DND-41 (cell line): ENCODE data around the gene CDCP1.
"Not testable (repeated sequence)": the region's sequence is repeated elsewhere in the genome, so short reads cannot be mapped to it uniquely, and the experiment has no call there.

Experiments
- ATAC-seq: fragments of 200-7000 bp; cut with Tn5 transposase; 3 replicates; pipeline ENCODE4 v1.9.1; 2021; ENCODE audit warnings: low read depth; ENCODE audit not compliant: insufficient read depth
- DNase-seq: peaks from one replicate; pipeline ENCODE4 v3.0.0-alpha.2; 2020
- H2AFZ ChIP-seq: 2 replicates; pipeline ENCODE4 v1.6.0; 2012; ENCODE audit warnings: low read depth, low read length
- H3K27ac ChIP-seq: 2 replicates; pipeline ENCODE4 v1.5.1; 2012; ENCODE audit warnings: low read length, inconsistent platforms
- H3K27me3 ChIP-seq: fragments of 200-600 bp; sonication (generic); 2 replicates; pipeline ENCODE4 v1.6.0; 2012; ENCODE audit warnings: low read length, mild to moderate bottlenecking, inconsistent platforms; ENCODE audit not compliant: insufficient read depth, poor library complexity
- H3K36me3 ChIP-seq: 2 replicates; pipeline ENCODE4 v1.5.1; 2012; ENCODE audit warnings: low read length, inconsistent platforms; ENCODE audit not compliant: insufficient read depth
- H3K4me1 ChIP-seq: 2 replicates; pipeline ENCODE4 v1.5.1; 2012; ENCODE audit warnings: mild to moderate bottlenecking, low read length; ENCODE audit not compliant: insufficient read depth
- H3K4me2 ChIP-seq: 2 replicates; pipeline ENCODE4 v1.6.0; 2012; ENCODE audit warnings: mild to moderate bottlenecking, moderate library complexity, low read length, inconsistent platforms; ENCODE audit not compliant: insufficient read depth
- H3K4me3 ChIP-seq, 2 experiments: fragments of 200-600 bp in 1 of 2; shearing (Covaris generic) in 1 of 2; 2 replicates each; pipeline ENCODE4 v1.5.1; 2012 to 2016; ENCODE audit warnings: inconsistent platforms in 2 of 2, low read length in 2 of 2, mild to moderate bottlenecking in 2 of 2, low read depth in 1 of 2, moderate library complexity in 1 of 2
- H3K79me2 ChIP-seq: 2 replicates; pipeline ENCODE4 v1.6.0; 2012; ENCODE audit warnings: low read length, inconsistent platforms; ENCODE audit not compliant: insufficient read depth
- H3K9ac ChIP-seq: 2 replicates; pipeline ENCODE4 v1.6.0; 2012; ENCODE audit warnings: low read depth, mild to moderate bottlenecking, inconsistent platforms, low read length, moderate library complexity
- H3K9me3 ChIP-seq: 2 replicates; pipeline ENCODE4 v1.5.1; 2012; ENCODE audit warnings: low read length, moderate library complexity, mild to moderate bottlenecking, inconsistent platforms; ENCODE audit not compliant: insufficient read depth, severe bottlenecking
- H4K20me1 ChIP-seq: 2 replicates; pipeline ENCODE4 v1.6.0; 2012; ENCODE audit warnings: low read length; ENCODE audit not compliant: insufficient read depth
- CTCF ChIP-seq: IDR thresholded peaks from 2 replicates; pipeline ENCODE4 v1.5.1; 2012; ENCODE audit warnings: borderline replicate concordance, low read length, moderate library complexity, mild to moderate bottlenecking; ENCODE audit not compliant: poor library complexity, severe bottlenecking; ENCODE audit errors: extremely low read depth
- EZH2 ChIP-seq: IDR thresholded peaks from 3 replicates; pipeline ENCODE4 v1.6.1; 2012; ENCODE audit warnings: borderline replicate concordance, low read depth, mild to moderate bottlenecking, moderate library complexity, low read length, inconsistent platforms; ENCODE audit not compliant: severe bottlenecking

CDCP1 gene

GRCh38 chr3:45143673-45144671 lies 2.2 kb downstream of the CDCP1 start:
- no peaks in the 10 kb centered on the region for H4K20me1 ChIP-seq
- no peaks in the 10 kb centered on the region for H3K36me3 ChIP-seq
- H3K27ac ChIP-seq = no peak overlapping the region
- no peaks in the 10 kb centered on the region for H3K27me3 ChIP-seq
- H3K4me1 ChIP-seq = no peaks in the 10 kb centered on the region
- no peak overlapping the region for H3K4me2 ChIP-seq
- ATAC-seq (0 out of 3 replicates have a peak, but pooled peaks have one; percentile 42), DNase-seq (no peak)
- TF ChIP-seq CTCF (no peak), EZH2 (no peak)
- no peak overlapping the region for H3K4me3 ChIP-seq
- peak overlapping the region; percentile 27 for H2AFZ ChIP-seq
- no peaks in the 10 kb centered on the region for H3K9me3 ChIP-seq
- no peak overlapping the region for H3K9ac ChIP-seq
- H3K79me2 ChIP-seq = no peaks in the 10 kb centered on the region

GRCh38 chr3:45140770-45141155 lies 5.4 kb downstream of the CDCP1 start:
- H4K20me1 ChIP-seq, H3K27me3 ChIP-seq, H3K4me1 ChIP-seq, H3K9ac ChIP-seq, H3K36me3 ChIP-seq, H3K4me3 ChIP-seq, H3K9me3 ChIP-seq, DNase-seq, H3K79me2 ChIP-seq, ATAC-seq, H2AFZ ChIP-seq, H3K4me2 ChIP-seq, H3K27ac ChIP-seq: not testable (repeated sequence)

- Histone ChIP-seq H3K27me3 (no peaks in the 10 kb centered on the region), H3K9ac (no peak overlapping the region), H3K9me3 (no peaks in the 10 kb centered on the region), H3K36me3 (no peaks in the 10 kb centered on the region), H3K4me1 (no peaks in the 10 kb centered on the region), H3K4me3 (no peak overlapping the region), H2AFZ (no peak overlapping the region), H3K4me2 (no peak overlapping the region), H3K79me2 (no peaks in the 10 kb centered on the region), H4K20me1 (no peaks in the 10 kb centered on the region), H3K27ac (no peak overlapping the region)
- ATAC-seq (no peak), DNase-seq (no peak)
- TF ChIP-seq EZH2 = no peak
- no peak for TF ChIP-seq CTCF
These were observed 5.9 kb downstream of the CDCP1 start for GRCh38 chr3:45140141-45140769.
